OCI-LY7 (cell line): Measurements from ENCODE around the gene ANKRD44. TPM values are rescaled to one million over a fixed set of nuclear protein-coding genes. Genes with fewer than 3 reads are reported as not detected.

ENCODE experiments used
- BruUV-seq: library from RNA; stranded (reverse); fragments of 400-500 nt; replicated peaks from 2 replicates; lab custom pipeline; 2021; lab: Mats Ljungman, UMichigan
- CTCF ChIA-PET: fragments of 300-600 bp; sonication (Branson Sonifier 250); formaldehyde crosslinking; loops from one replicate; lab custom pipeline; 2022; ENCODE audit warnings: antibody characterized with exemption; ENCODE audit not compliant: unreplicated experiment; lab: Charles Lee
- POLR2A ChIA-PET: fragments of 300-600 bp; sonication (Branson Sonifier 250); formaldehyde crosslinking; loops from one replicate; lab custom pipeline; 2022; ENCODE audit warnings: antibody characterized with exemption; lab: Charles Lee
- DNase-seq: peaks from one replicate; pipeline ENCODE4 v3.0.0-alpha.2; 2015; ENCODE audit warnings: low spot score
- H2AFZ ChIP-seq: fragments of 200-600 bp; sonication (generic), shearing (Covaris generic); 2 replicates; pipeline ENCODE4 v1.6.1; 2014; ENCODE audit warnings: mild to moderate bottlenecking, antibody characterized with exemption, low read length, moderate library complexity
- H3K27ac ChIP-seq: fragments of 200-600 bp; sonication (generic); 2 replicates; pipeline ENCODE4 v1.5.1; 2014; ENCODE audit warnings: mixed run types, low read depth, mild to moderate bottlenecking, moderate library complexity, low read length, inconsistent platforms; ENCODE audit not compliant: poor library complexity, severe bottlenecking
- H3K36me3 ChIP-seq: fragments of 200-600 bp; sonication (generic); 2 replicates; pipeline ENCODE4 v1.6.1; 2014; ENCODE audit warnings: mild to moderate bottlenecking, antibody characterized with exemption, low read length, moderate library complexity, mixed read lengths; ENCODE audit not compliant: insufficient read depth
- H3K4me1 ChIP-seq: fragments of 200-600 bp; sonication (generic); 2 replicates; pipeline ENCODE4 v1.5.1; 2014; ENCODE audit warnings: mild to moderate bottlenecking, low read length; ENCODE audit not compliant: insufficient read depth, poor library complexity, severe bottlenecking
- H3K4me2 ChIP-seq: fragments of 200-600 bp; sonication (generic); 2 replicates; pipeline ENCODE4 v1.6.1; 2014; ENCODE audit warnings: mild to moderate bottlenecking, low read length
- H3K4me3 ChIP-seq: fragments of 200-600 bp; sonication (generic); 2 replicates; pipeline ENCODE4 v1.5.1; 2014; ENCODE audit warnings: mild to moderate bottlenecking, low read depth, low read length; ENCODE audit not compliant: poor library complexity, severe bottlenecking
- H3K79me2 ChIP-seq: fragments of 200-600 bp; sonication (generic); 2 replicates; pipeline ENCODE4 v1.6.1; 2016; ENCODE audit warnings: low read depth, mild to moderate bottlenecking, low read length, moderate library complexity, mixed read lengths; ENCODE audit not compliant: insufficient read depth
- H3K9me2 ChIP-seq: fragments of 200-600 bp; sonication (generic); 2 replicates; pipeline ENCODE4 v1.6.1; 2016; ENCODE audit warnings: mild to moderate bottlenecking, low read length, mixed read lengths; ENCODE audit not compliant: insufficient read depth
- H3K9me3 ChIP-seq: fragments of 200-600 bp; sonication (generic); 2 replicates; pipeline ENCODE4 v1.6.1; 2014; ENCODE audit warnings: mild to moderate bottlenecking, mixed run types, low read length, mixed read lengths
- H4K20me1 ChIP-seq: fragments of 200-600 bp; sonication (generic); 2 replicates; pipeline ENCODE4 v1.6.1; 2014; ENCODE audit warnings: mild to moderate bottlenecking, antibody characterized with exemption, low read length, moderate library complexity, mixed read lengths; ENCODE audit not compliant: insufficient read depth
- CTCF ChIP-seq: fragments of 200-600 bp; sonication (generic); conservative IDR thresholded peaks from 2 replicates; pipeline ENCODE4 v1.5.1; 2014; ENCODE audit warnings: mild to moderate bottlenecking, antibody characterized with exemption, low read length, moderate library complexity, mixed read lengths
- EZH2phosphoT487 ChIP-seq: fragments of 200-600 bp; sonication (generic); IDR thresholded peaks from 2 replicates; pipeline ENCODE4 v1.6.1; 2018; ENCODE audit warnings: low read depth, borderline replicate concordance, mild to moderate bottlenecking, mixed run types, antibody characterized with exemption, low read length, moderate library complexity, mixed read lengths
- intact Hi-C: fragments of 100-400 bp; cut with micrococcal nuclease; formaldehyde crosslinking; loops from one replicate; pipeline ENCODE4 v1.10.0; 2022; ENCODE audit not compliant: unreplicated experiment
- total RNA-seq, 2 experiments: library from RNA; depleted of rRNA in 1 of 2; stranded (reverse); fragments of >200 nt in 1 of 2; shearing (Covaris generic) in 1 of 2; gene quantifications; 2 replicates each; pipeline ENCODE4 v1.2.3, GENCODE V29; 2014 to 2022

Gene ANKRD44
- total RNA-seq, 2 experiments from 2014 or later: 69.4 to 73.7 TPM

- H4K20me1 ChIP-seq: no peaks in the 10 kb centered on the region
- H3K79me2 ChIP-seq: peaks cover 50% of the 10 kb centered on the region; the same call in 1 of the 2 replicates
- no peaks in the 10 kb centered on the region for H3K9me2 ChIP-seq
- TF ChIP-seq CTCF (no peak), EZH2phosphoT487 (no peak)
- H3K4me3 ChIP-seq: no peak overlapping the region
- DNase-seq: no peak
- no peaks in the 10 kb centered on the region; the same call in 1 of the 2 replicates for H3K36me3 ChIP-seq
- H3K4me1 ChIP-seq: peaks cover 30% of the 10 kb centered on the region
- no peak overlapping the region for H2AFZ ChIP-seq
- BruUV-seq: no TSS peak
- ChIA-PET POLR2A (interaction anchor here (0.6 to 3.3 kb wide), 6 partner anchors 11 to 1754 kb away, joined by 3 to 46 read pairs (median 4); no protein-coding TSS in a partner anchor), CTCF (no interaction called here)
- H3K27ac ChIP-seq: no peak overlapping the region
- H3K9me3 ChIP-seq: no peaks in the 10 kb centered on the region
- intact Hi-C loops: no loop called here
- H3K4me2 ChIP-seq: no peak overlapping the region
Measured at GRCh38 chr2:197251576-197251975, 59.0 kb downstream of the ANKRD44 start.

GRCh38 chr2:197251163-197251562 lies 59.4 kb downstream of the ANKRD44 start:
- no peaks in the 10 kb centered on the region; the same call in 1 of the 2 replicates for H3K36me3 ChIP-seq
- TF ChIP-seq CTCF (no peak), EZH2phosphoT487 (no peak)
- no peak overlapping the region for H3K27ac ChIP-seq
- H3K9me3 ChIP-seq: no peaks in the 10 kb centered on the region
- H3K9me2 ChIP-seq: no peaks in the 10 kb centered on the region
- no peaks in the 10 kb centered on the region for H4K20me1 ChIP-seq
- CTCF ChIA-PET: interaction anchor here (0.5 kb wide), 1 partner anchor 11 kb away, joined by 3 read pairs; no protein-coding TSS in a partner anchor
- DNase-seq: no peak
- no peak overlapping the region for H3K4me2 ChIP-seq
- no peak overlapping the region for H3K4me3 ChIP-seq
- no peak overlapping the region for H2AFZ ChIP-seq
- peaks cover 46% of the 10 kb centered on the region; the same call in 1 of the 2 replicates for H3K79me2 ChIP-seq
- POLR2A ChIA-PET: interaction anchor here (0.6 to 3.3 kb wide), 8 partner anchors 10 to 1754 kb away, joined by 3 to 46 read pairs (median 3); no protein-coding TSS in a partner anchor
- intact Hi-C loops: no loop called here
- H3K4me1 ChIP-seq: peaks cover 26% of the 10 kb centered on the region
- no TSS peak for BruUV-seq

- no peak overlapping the region for H3K4me2 ChIP-seq
- CTCF ChIA-PET: no interaction called here
- DNase-seq: no peak
- H3K4me3 ChIP-seq: no peak overlapping the region
- no peak for TF ChIP-seq CTCF
- no peak for TF ChIP-seq EZH2phosphoT487
- H3K27ac ChIP-seq: no peak overlapping the region
- intact Hi-C loops: no loop called here
- H3K9me2 ChIP-seq: no peaks in the 10 kb centered on the region
- POLR2A ChIA-PET: interaction anchor here (1.2 to 3.3 kb wide), 4 partner anchors 9 to 28 kb away, joined by 3 to 46 read pairs (median 3); no protein-coding TSS in a partner anchor
- H2AFZ ChIP-seq: no peak overlapping the region
- BruUV-seq: no TSS peak
- H3K36me3 ChIP-seq: no peaks in the 10 kb centered on the region; the same call in 1 of the 2 replicates
- H3K9me3 ChIP-seq: no peaks in the 10 kb centered on the region
- no peaks in the 10 kb centered on the region for H4K20me1 ChIP-seq
- peaks cover 38% of the 10 kb centered on the region; the same call in 1 of the 2 replicates for H3K79me2 ChIP-seq
- H3K4me1 ChIP-seq: peaks cover 15% of the 10 kb centered on the region
Measured at GRCh38 chr2:197250084-197250397, 60.5 kb downstream of the ANKRD44 start.
